ENCODE results near the gene NUCB1.

- TF ChIP-seq POLR2AphosphoS5 (IDR thresholded peaks at IDR 0.05; ENCODE audit: low read depth, low read length), result no peak
- TF ChIP-seq POLR2A (IDR thresholded peaks at IDR 0.05; ENCODE audit: low read depth, low read length), result no peak
Observed at GRCh38 chr19:48961673-48962028, 61.5 kb downstream of the NUCB1 start.

Measured in GM12891 (cell line).